ENCODE data around the gene GPR146. TPM values are rescaled to one million over a fixed set of nuclear protein-coding genes. Genes with fewer than 3 reads are reported as not detected.

The GPR146 gene
- total and polyA plus RNA-seq, 9 of the 15 experiments (the other 6 are each of a cell fraction or from before 2014, with no cell fraction given), result 0.22 to 3.6 (median 0.64) TPM; not detected in 2

GRCh38 chr7:995571-995970, 48.8 kb upstream of the GPR146 start (continued):
- TF ChIP-seq GABPB2 (CRISPR knock-in tag; conservative IDR thresholded peaks at IDR 0.05), result no peak

- TF ChIP-seq ZNF507 (tag; conservative IDR thresholded peaks at IDR 0.05) (no peak), HMG20A (CRISPR knock-in tag; conservative IDR thresholded peaks at IDR 0.05) (no peak), POLR2G (IDR thresholded peaks at IDR 0.05; ENCODE audit: low read depth, low read length) (peak; percentile 18), THRAP3 (IDR thresholded peaks at IDR 0.05; ENCODE audit: borderline replicate concordance) (no peak), BRCA1 (IDR thresholded peaks at IDR 0.05) (no peak), BRCA1 (CRISPR knock-in tag; IDR thresholded peaks at IDR 0.05) (no peak), FOXA3 (CRISPR knock-in tag; conservative IDR thresholded peaks at IDR 0.05 in 1 of 2, IDR thresholded peaks at IDR 0.05 in 1 of 2) (no peak)
- DNase-seq (ENCODE audit: extremely low read depth in 1 of 4, low spot score in 3 of 4) (no peak), FAIRE-seq (no peak), ATAC-seq (no peak)
- H3K79me2 ChIP-seq (ENCODE audit: control insufficient read depth, insufficient read depth, low read length), result no peaks in the 10 kb centered on the region
- intact Hi-C loops (cut with micrococcal nuclease), result no loop called here
- H3K27ac ChIP-seq (ENCODE audit: extremely low read depth, low read depth, low read length), result no peak overlapping the region
- no TSS peak for BruUV-seq (replicated peaks)
- H3K4me2 ChIP-seq (ENCODE audit: insufficient read depth, low read length), result no peak overlapping the region
- no peak overlapping the region for H2AFZ ChIP-seq (ENCODE audit: low read depth, low read length)
- peaks cover 0 to 78% of the 10 kb centered on the region in 2 experiments; a peak in 2 of 5 replicates for H3K4me1 ChIP-seq (replicated peaks in 1 of 2; ENCODE audit: control insufficient read depth in 2 of 2, insufficient read depth in 2 of 2, low read length in 2 of 2)
- H3K9ac ChIP-seq (ENCODE audit: insufficient read depth in 1 of 2, low read depth in 2 of 2, low read length in 2 of 2), result peak overlapping the region in 1 of 2 experiments; percentile 71; a peak in 2 of 4 replicates
- no peak overlapping the region for H3K4me3 ChIP-seq
- peaks cover 18% of the 10 kb centered on the region; the same call in 1 of the 3 replicates for H3K36me3 ChIP-seq (ENCODE audit: control insufficient read depth, insufficient read depth, low read length)
- H3K9me3 ChIP-seq (replicated peaks; ENCODE audit: control insufficient read depth, insufficient read depth, low read depth, low read length), result no peaks in the 10 kb centered on the region
- no peaks in the 10 kb centered on the region for H3K27me3 ChIP-seq (ENCODE audit: control insufficient read depth in 2 of 2, insufficient read depth in 2 of 2, low read length in 2 of 2)
- CTCF ChIA-PET (ENCODE audit: low intra/inter-chr PET ratio), result interaction anchor here (1.6 kb wide), 1 partner anchor 70 kb away, joined by 8 read pairs; no protein-coding TSS in a partner anchor
- in situ Hi-C loops (cut with MboI), result loop anchor here (5.0 to 25.0 kb wide), 2 partner anchors 66 to 166 kb away; partner anchors contain the start of gene ZFAND2A
- POLR2A ChIA-PET, result interaction anchor here (1.0 to 1.6 kb wide), 2 partner anchors 44 to 90 kb away, joined by 3 read pairs; no protein-coding TSS in a partner anchor
- no peaks in the 10 kb centered on the region for H3K9me1 ChIP-seq (ENCODE audit: control insufficient read depth, insufficient read depth, low read length)
- WGBS (ENCODE audit: insufficient coverage, low coverage, missing lambda C conversion rate), result 83% methylated on average over 16 of the region's 38 CpGs
- no peaks in the 10 kb centered on the region for H4K20me1 ChIP-seq (replicated peaks; ENCODE audit: control insufficient read depth, insufficient read depth, low read length)
Observed at GRCh38 chr7:996079-996872, 48.1 kb upstream of the GPR146 start.
